ENCODE results near the gene COA1. TPM values are rescaled to one million over a fixed set of nuclear protein-coding genes. Genes with fewer than 3 reads are reported as not detected.
"Not testable (repeated sequence)": the region's sequence is repeated elsewhere in the genome, so short reads cannot be mapped to it uniquely, and the experiment has no call there.

The COA1 gene
- total RNA-seq, 1 donor from 2014 or later: 40.1 TPM

DNA sequence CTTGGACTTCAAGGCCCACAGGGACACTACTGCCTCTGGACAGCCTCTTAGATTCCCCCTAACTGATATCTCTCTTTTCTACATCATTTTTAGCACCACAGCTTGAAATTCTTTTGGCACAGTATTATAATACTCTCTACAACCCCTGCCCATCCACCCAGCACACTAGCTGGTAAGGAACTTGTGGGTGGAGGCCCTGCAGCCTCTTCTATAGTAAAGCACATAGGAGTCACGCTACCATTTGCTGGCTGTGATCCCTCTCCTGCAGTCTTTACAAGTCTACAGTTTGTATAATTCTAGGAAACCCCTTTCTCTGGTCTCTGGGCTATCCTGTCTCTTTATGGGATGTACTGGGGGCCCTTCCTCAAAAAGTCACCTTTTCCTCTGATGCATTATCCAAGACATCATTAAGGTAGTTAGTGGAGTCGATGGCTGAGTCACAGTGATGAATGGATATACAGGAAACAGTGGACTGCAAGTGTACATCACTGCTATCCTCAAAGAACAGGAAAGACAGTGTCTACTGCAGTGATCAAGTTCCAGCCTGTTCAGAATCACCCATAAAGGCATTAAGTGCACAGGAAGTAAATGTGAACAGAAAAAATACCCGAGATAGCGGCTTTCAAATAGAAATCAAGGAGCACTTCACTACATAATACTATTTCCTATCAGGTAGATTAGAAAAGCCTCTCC is 92.1 kb downstream of the COA1 start:
- no peak for DNase-seq (ENCODE audit: extremely low read depth, low read depth, low spot score)

DNA sequence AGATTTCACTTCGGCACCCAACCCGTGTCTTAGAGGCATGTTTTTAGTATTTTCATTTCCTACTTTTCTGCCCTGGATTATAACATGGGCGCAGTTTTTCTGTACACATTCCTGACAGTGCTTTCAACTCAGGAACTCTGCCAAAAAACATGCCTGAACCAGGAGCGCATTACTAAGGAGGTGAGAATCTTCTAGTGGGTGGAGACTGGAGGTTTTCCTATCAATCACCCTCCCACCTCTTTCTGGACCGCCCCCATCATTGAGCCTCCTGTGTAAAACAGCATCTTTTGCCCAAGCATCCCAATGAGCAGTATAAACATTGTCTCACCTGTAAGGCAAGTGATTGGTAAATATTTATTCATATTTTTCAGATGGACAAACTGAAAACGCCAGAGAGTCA is 93.2 kb downstream of the COA1 start:
- DNase-seq (ENCODE audit: extremely low read depth, low read depth, low spot score): no peak

DNA sequence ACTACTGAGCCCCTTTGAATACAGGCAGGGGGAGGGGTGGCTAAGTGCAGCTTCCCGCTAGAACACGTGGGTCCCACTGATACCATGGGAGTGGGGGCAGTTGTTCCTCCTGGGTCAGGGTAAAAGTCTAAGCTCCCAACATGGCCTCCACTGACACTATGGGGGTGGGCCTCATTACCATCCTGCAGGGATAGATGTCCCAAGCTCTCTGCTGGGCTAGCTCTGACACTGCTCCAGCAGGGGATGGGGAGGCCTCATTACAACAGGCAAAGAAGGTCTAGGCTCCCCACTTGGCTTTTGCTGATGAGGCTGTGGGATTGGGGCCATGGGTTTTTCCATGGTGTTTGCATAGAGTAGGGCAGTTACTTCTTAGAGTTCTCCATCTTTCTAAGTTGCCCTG is 94.9 kb downstream of the COA1 start:
- no peak for DNase-seq (ENCODE audit: extremely low read depth, low read depth, low spot score)

DNA sequence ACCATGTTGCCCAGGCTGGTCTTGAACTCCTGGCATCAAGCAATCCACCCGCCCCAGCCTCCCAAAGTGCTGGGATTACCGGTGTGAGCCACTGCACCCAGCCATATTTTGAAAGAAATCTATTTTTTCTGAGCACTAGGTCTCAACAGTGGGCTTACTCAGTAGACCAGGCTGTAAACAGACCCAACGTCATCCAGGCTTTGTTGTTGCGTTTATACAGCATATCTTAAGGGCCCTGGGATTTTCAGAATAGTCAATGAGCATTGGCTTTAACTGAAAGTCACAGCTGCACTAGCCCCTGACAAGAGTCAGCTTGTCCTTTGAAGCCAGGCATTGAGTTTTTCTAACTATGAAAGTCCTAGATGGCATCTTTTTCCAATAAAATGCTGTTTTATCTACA is 96.6 kb downstream of the COA1 start:
- no peak for DNase-seq (ENCODE audit: extremely low read depth, low read depth, low spot score)

DNA sequence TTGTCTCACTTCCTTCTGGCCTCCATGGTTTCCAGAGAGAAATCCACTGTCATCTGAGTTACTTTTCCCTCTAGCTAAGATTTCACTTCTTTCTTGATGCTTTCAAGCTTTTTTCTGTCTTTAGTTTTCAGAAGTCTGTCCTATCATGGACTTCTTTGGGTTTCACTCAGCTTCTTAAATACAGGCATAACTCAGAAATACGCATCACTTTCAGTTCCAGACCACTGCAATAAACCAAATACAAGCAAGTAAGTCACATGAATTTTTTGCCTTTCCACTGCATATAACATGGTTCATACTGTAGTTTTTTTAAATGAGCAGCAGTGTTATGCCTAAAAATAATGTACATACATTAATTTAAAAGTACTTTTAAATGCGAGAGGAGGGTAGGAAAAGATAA is 97.8 kb downstream of the COA1 start:
- no peak for DNase-seq (ENCODE audit: extremely low read depth, low read depth, low spot score)

DNA sequence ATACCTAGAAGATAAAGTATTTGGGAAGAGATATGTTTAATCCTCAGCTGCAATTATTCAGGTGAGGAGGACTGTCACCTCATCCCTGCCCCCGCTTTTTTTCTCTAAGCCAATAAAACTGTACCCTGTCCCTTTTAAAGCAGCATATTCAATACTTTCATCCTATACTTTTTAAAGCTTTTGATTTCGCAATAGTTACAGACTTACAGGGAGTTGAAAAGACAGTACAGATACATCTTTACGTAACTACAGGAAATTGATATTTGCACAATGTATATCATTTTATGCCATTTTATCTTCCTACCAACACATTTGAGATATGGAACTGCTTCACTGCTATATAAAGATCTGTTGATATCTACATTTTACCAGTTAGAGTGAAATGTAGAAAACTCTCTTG is 98.8 kb downstream of the COA1 start:
- DNase-seq (ENCODE audit: extremely low read depth, low read depth, low spot score): no peak

DNA sequence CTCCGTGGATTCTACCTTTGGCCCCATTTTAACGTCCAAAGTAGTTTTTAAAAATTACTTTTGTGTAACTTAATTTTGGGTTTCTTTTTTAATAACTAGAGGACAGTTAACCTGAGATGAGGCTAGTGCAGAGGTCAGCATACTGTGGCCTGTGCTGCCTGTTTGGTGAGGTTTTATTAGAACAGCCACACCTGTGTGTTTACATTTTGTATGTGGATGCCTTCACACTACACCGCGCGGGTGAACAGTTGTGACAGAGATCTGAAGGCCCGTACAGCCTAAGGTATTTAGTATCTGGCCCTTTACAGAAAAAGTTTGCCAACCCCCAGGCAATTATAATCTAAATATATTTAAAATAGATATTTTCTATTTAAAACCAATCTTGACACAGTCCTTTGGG is 99.5 kb downstream of the COA1 start:
- no peak for DNase-seq (ENCODE audit: extremely low read depth, low read depth, low spot score)

DNA sequence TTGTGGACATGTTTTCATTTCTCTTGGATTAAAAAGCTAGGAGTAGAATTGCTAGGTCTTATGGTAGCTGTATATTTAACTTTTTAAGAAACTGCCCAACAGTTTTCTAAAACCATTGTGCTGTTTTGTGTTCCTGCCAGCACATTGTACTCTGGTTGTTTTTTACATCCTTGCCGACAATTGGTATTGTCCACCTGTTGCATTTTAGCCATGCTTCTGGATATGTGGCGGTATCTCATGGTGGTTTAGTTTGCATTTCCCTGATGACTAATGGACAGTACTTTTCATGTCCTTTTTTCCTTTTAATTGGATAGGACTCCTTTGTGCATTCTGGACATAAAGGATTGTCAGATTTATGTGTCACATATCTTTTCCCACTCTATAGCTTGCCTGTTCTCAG is 100.9 kb downstream of the COA1 start:
- no peak for DNase-seq (ENCODE audit: extremely low read depth, low read depth, low spot score)

DNA sequence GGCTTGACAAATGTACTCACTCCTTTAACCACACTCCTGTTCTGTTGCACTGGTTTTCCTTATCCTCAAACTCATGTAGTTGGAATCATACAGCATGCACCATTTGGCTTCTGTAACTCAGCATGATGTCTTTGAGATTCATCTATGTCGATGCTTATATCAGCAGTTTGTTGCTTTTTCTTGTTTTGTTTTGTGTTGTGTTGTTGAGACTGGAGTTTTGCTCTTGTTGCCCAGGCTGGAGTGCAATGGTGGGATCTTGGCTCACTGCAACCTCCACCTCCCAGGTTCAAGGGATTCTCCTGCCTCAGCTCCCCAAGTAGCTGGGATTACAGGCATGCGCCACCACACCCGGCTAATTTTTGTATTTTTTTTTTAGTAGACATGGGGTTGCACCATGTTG is 101.5 kb downstream of the COA1 start:
- DNase-seq (ENCODE audit: extremely low read depth, low read depth, low spot score): not testable (repeated sequence)

DNA sequence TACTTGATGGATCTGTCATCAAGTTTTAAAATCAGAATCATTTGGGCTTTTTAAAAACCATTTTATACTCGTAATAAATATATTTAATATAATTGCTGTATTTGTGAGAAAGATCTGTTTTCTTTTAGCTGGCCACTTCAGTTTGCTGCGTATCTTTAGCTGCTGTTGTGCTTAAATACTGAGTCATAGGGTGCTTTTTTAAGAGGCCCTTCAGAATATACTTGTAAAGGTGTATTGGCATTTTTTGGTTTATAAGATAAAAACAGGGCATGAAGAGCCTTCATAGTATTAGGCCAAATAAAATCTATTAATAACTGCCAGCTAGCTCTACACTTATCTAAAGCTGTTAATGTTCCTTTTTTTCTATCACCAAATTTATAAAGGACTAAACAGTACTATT is 102.6 kb downstream of the COA1 start:
- no peak for DNase-seq (ENCODE audit: extremely low read depth, low read depth, low spot score)

DNA sequence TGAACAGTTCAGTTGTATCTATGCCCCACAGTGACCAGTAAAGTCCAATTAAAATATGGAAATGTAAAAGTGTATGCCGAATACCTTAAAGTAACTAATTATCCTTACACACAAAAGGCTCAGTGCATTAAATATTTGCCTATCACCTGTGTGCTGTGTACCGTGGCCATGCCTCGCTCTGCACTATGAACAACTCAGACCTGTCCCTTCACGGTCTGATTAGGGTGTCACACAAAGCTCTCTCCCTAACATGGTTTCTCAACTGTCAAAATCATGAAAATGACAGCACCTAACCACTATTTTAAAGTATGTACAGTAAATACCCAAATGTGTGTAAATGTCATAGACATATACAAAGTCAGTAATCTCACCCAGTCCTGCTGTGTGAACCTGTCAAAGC is 103.3 kb downstream of the COA1 start:
- no peak for DNase-seq (ENCODE audit: extremely low read depth, low read depth, low spot score)

DNA sequence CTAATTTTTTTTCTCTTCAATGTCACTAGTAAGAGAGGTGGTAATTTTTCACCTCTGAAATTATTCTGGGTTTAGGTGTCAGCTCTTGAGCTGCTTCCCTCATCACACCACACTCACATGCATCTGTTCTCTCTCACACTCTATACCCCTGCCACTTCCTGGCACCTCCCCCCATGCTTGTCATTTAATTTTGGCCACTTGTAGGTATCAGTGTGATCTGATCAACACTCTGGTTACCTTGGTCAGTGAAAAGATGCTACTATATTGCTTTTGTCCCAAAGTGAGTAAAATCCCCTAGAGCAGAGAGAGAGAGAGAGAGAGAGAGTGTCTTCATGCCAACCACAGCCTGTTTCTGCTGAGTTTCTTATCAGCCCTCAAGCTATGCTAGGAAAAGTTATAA is 103.9 kb downstream of the COA1 start:
- DNase-seq (ENCODE audit: extremely low read depth, low read depth, low spot score): no peak

DNA sequence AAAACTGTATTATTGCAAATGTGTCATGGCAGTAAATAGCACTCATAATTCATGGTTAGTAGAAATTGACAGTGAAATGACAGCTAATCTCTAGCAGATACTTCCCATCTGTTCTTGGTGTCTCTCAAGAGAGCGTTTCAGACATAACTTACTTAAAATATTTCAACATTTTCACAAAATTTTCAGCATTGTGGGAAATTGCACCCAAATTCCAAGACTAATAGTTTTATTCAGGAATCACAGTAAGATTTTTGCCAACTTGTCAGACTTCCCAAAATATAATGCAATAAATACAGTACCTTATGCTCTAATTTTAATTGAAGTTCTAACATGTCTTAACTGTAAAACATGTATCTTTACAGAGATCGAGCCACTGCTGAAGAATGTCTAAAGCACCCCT is 105.2 kb downstream of the COA1 start:
- DNase-seq (ENCODE audit: extremely low read depth, low read depth, low spot score): no peak

DNA sequence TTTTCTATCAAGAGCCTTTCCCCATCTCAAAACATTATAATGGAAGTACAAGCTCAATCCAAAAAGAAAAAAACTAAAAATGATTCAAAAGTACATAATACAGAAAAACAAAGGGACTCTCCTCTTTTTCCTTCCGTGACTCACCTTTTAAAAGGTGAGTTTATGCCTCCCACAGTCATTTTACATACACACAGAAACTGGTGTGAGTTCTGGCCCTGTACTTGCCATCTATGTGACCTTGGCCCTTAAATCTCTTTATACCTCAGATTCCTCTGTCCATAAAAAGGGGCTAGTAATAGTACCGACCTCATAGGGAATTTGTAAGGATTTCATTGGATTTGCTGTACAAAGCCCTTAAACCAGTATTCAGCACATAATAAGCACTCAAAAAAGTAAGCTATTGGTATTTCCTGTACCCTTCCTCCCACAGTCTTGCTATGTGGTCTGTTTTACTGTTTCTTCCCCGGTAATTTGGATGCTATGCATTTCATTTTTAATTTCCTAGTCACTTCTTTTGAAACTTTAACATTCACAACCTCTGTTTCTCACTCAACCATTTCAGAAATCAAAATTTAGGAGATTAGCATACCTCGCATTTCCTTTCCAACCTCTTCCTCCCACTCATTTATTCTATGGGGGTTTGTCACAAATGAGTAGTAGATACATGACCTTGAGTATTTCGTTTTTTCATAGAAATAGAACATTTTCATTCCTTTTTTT is 107.4 kb downstream of the COA1 start:
- DNase-seq (ENCODE audit: extremely low read depth, low read depth, low spot score): no peak

DNA sequence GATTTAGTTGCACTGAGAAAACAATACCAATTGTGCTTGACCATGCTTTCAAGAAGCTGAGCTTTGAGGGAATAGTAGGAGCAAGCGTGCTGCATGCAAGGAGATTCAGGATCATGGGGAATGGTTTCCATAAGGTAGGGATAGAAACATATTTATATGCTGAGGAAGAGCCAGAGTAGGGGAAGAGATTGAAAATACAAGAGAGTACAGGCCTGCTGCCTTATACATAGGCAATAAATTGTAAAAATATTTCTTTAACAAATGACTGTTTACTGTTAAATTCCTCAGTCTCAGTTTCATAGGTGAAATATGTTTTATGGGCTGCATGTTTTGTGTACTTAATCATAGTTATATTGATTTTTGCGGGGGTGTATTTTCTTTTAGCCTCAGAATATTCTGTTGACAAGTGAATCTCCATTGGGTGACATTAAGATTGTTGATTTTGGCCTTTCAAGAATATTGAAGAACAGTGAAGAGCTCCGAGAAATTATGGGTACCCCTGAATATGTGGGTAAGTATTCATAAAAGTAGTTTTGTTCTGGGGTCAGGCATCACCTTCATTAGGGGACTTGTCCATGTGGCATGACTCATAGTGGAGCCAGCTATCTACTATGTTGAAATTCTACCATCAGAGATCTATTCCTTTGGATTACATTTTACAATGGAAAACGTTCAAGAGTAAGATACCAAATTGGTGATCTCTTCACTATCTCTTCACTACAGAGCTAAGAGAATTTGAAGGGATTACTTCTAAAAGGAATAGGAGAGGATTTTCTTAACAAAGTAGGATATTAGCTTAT is 109.9 kb downstream of the COA1 start:
- no peak for DNase-seq (ENCODE audit: extremely low read depth, low read depth, low spot score)

DNA sequence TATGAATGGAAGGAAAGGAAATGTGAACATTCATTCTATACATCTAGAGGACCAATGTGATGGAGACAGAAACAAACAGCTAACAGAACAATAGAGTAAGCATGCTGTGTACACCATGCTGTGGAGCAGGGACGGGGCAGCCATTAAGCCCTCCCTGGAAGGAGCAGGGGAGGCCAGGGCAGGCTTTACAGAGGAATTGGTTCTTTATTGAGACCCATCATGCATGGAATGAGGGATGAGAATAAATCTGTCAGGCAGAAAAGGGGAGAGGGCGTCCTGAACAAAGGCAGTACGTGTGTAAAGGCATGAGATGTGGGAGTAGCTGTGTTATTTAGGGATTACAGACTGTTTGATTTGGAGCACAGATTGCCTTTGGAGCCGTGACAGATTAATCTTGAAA is 111.2 kb downstream of the COA1 start:
- no peak for DNase-seq (ENCODE audit: extremely low read depth, low read depth, low spot score)

DNA sequence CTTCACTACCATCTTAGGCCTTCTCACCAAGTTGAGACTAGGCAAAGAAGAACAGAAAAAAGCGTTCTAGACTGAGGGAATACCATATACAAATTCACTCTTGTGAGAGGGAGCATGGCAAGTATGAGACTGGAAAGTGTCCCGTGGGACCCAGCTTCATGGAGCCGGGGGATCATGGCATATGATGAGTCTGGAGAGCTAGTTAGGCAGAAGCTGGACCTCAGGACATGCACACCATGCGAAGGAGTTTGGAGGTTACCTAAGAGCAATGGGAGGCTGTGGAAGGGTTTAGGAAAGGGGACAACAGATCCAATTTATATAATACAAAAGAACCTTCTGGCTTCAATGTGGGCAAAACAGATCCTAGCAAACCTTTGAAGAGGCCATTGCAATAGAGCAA is 112.3 kb downstream of the COA1 start:
- DNase-seq (ENCODE audit: extremely low read depth, low read depth, low spot score): no peak

DNA sequence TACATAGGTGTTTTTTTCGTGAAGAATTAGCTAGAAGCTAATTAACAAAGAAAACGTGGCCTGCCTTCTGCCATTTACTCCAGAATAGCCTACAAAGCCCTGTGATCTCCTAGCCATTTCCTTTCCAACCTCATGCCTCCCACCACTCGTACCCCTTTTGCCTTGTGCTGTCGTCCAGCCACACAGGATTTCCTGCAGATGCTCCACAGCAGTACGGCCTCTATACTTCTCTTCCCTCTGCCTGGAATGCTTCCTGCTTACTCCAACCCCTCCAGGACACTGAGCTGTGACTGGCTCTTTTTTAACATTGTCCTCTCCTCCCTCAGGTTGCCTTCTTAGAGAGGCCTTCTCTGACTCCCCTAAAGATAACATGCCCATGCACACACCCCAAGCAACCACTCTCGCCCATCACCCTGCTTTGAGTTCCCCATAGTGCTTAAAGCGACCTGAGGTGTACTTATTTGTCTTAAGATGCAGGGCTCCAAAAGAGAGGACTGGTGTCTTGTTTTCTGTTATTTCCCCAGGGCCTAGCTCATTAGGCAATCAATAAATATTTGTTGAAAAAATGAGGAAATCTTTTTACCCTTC is 113.7 kb downstream of the COA1 start:
- no peak for DNase-seq (ENCODE audit: extremely low read depth, low read depth, low spot score)

DNA sequence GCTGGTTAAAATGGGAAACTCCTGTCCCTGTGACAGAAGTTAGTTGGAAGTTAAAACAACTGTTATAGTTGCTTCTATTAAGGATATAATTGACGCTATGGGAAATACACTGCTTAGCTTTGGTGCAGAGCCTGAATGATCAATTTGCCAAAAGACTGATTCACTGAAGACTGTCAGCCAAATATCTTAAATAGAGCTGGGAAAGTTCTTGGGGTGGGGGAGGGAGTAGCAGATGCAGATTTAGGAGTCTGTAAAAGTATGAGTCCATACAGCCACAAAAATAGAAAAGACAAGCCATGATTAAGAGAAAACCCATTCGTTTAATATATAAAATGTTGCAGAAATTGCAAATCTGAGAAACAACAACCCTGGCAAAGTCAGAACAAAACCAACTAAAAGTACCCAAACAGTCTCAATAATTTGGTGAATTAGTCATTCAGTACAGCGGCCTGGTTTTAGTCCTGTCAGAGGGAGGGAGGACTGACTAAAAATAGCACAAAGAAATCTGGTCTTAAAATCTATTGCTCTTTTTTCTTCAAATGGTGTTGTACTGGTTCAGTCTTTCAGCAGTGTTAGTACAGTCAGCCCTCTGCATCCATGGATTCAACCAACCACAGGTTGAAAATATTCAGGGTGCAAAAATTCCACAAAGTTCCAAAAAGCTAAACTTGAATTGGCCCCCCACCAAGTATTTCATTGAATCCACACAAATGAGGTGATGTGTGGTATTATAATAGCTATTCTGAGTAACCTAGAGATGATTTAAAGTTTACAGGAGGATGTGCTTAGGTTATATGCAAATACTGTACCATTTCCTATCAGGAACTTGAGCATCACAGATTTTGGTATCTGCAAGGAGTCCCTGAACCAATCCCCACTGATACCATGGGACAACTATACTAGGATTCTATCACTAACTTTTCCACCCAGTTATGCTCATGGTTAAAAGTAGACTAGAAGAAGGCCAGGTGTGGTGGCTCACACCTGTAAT is 116.4 kb downstream of the COA1 start:
- DNase-seq (ENCODE audit: extremely low read depth, low read depth, low spot score): no peak

DNA sequence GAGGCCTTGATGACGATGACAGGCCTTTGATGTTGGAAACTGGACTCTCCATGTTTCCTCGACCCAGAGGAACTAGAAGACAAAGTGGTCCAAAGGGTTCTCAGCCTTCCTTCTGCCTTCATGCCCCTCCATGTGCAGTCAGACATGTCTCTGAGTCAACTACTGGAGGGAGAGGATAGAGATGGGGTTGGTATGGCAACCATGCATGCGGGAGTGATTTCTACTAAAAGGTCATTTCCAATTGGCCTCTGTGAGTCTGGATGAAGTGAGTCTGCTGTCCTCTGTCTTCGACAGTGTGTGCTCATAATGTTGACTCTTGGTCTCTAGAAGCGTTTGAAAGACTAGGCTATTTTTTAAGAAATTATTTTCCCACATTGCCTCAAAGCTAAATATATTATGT is 117.2 kb downstream of the COA1 start:
- no peak for DNase-seq (ENCODE audit: extremely low read depth, low read depth, low spot score)

Data from glomerular endothelial cell (primary cell).